Measurements from ENCODE around the gene TIMM23.
"Not testable (repeated sequence)": the region's sequence is repeated elsewhere in the genome, so short reads cannot be mapped to it uniquely, and the experiment has no call there.

Gene TIMM23

DNA sequence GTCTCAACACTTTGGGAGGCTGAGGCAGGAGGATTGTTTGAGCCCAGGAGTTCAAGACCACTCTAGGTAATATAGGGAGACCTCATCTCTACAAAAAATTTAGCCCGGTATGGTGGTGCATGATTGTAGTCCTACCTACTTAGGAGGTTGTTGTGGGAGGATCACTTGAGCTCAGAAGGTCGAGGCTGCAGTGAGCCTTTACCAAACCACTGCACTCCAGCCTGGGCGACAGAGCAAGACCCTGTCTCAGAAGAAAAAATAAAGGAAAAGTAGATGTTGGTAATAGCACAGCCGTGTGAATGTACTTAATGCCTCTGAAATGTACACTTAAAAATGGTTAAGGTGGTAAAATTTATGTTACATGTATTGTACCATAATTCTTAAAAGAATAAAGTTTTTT is 25.3 kb downstream of the TIMM23 start:
- DNase-seq (ENCODE audit: low read depth), result no peak

DNA sequence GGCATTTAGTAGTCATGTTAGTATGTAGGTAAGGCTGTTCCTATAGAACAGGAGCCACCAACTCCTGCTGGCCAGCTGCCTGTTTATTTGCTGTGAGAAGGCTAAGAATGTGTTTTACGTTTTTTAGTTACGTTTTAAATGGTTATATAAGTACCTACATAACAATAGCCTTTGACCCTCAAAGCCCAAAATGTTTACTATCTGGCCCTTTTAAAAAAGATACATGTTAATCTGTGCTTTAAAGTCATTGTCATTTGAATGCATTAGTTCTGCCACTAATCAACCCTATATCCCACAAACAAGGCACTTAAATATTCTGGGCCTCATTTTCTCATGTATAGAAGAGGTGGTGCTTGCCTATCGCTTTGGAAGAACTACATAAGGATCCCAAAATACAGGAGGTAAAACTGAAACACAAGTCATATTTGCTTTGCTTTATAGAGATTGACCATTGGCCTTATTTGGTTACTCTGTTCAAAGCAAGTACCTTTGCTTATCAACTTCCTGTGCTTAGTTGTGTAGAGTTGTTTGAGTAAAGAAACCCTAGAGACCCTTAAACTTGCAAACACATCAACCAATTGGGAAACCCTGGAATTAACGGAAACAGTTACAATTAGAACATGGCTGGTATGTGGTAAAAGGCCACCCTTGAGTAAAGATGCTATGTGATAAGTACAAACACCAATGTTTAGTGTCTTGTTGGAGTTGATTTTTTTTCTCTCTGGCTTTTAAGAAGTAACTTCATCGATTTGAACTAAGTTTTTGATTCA is 25.9 kb downstream of the TIMM23 start:
- no peak for DNase-seq (ENCODE audit: low read depth)

DNA sequence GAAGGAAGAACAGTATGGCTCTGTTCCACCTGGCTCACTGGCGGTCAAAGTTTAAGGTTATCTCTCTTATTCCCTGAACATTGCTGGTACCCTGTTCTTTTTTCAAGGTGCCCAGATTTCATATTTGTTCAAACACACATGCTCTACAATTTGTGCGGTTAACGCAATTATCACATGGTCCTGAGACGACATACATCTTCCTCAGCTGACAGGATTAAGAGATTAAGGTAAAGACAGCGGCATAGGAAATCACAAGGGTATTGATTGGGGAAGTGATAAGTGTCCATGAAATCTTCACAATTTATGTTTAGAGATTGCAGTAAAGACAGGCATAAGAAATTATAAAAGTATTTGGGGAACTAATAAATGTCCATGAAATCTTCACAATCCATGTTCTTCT is 27.7 kb downstream of the TIMM23 start:
- not testable (repeated sequence) for DNase-seq (ENCODE audit: low read depth)

DNA sequence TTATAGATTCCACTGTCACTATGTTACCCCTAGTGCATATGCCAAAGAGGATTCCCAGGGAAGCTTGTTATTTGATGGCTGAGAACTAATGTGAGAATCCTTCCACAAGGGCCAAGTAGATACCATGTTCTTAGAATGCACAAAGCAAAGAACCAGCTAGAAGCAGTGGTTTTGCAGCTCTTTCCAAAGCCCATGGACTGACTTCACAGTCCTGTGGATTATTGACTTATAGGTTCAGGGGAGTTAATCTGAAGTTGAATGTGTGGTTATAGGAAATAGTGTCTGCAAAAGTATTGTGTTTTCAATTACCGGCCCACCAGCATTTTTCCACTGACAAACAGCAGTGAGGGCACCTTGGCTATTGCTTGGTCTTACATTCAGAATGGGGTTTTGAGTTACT is 28.2 kb downstream of the TIMM23 start:
- DNase-seq (ENCODE audit: low read depth), result no peak

DNA sequence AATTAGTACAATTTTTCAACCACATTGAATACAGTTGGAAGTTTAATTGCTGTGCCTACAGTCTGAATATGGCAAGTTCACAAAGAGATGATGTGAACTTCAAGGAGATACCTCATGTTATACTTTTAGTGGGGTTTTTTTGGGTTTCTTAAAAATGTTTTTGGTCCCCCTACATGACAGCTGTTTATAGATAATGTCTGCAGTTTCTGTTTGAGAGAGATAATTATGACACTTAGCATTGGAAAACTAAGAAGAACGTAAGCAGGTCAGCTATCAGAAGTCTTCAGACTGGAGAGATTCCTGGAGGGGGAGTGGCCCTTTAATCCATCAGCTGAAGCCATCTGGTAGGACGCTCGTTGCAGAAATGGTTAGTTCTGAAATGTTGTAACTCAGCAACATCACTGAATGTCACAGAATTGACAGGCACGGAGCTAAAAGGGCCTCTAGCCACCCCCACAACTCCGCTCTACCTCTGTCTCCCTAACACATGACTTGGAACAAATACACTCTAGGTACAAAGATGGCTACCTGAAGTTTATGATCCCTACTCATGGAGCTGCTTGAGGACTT is 29.0 kb downstream of the TIMM23 start:
- DNase-seq (ENCODE audit: low read depth), result no peak

DNA sequence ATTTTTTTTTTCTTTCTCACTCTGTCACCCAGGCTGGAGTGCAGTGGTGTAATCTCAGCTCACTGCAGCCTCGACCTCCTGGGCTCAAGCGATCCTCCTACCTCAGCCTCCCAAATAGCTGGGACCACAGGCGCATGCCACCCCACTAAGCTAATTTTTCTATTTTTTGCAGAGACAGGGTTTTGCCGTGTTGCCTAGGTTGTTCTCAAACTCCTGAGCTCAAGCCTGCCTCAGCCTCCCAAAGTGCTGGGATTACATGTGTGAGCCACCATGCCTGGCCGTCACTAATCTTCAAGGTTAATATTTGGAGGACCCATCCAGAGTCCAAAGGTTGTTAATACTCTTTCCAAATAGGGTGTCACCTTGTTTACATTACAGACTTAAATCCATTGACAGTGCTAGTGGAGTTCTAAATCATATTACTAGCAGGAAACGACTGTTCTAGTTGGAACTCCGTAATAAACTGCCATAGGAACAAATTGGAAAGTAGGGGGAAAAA is 29.9 kb downstream of the TIMM23 start:
- not testable (repeated sequence) for DNase-seq (ENCODE audit: low read depth)

DNA sequence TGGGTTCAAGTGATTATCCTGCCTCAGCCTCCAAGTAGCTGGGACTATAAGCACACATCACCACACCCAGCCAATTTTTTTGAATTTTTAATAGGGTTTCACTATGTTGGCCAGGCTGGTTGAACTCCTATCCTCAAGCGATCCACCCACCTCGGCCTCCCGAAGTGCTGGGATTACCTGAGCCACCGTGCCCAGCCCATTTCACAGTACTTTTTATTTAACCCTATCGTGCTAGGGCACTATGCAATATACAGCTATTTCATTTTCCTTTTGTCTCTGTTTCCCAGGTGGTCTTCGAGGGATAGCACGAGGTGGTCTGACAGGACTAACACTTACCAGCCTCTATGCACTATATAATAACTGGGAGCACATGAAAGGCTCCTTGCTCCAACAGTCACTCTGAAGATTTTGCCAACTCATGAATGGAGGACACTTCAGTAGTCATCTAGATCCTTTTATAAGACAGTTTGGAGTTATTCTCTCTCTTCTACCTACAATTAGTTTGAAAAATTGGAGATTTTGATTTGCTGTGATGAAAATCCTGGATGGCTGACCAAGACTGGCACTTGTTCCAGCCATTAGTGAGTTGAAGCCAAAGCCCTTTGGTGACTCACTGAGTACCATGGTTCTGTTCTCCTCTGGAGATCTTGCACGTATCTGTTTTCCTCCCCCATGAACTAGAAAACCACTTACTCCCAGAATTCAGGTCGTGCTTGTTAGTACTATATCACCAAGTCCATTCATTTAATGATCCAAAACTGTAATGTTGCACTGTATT is 30.8 kb downstream of the TIMM23 start:
- DNase-seq (ENCODE audit: low read depth), result no peak

DNA sequence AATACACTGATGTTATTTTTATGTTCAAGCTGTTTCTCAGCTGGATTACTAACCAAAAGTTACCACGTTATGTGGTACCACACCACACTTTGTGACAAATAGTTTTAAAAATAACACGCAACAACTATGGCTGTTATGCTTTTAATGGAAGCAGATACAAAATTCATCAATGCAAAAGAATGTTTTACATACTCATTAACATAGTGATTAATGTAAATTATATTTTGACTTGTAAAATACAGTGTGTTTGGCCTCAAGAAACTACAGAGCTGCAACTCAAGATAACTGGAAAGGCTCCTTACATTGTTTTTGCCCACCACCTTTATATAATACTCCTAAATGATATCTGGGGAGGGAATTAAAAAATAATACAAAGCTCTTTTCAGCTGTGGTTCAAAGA is 32.7 kb downstream of the TIMM23 start:
- DNase-seq (ENCODE audit: low read depth), result no peak

DNA sequence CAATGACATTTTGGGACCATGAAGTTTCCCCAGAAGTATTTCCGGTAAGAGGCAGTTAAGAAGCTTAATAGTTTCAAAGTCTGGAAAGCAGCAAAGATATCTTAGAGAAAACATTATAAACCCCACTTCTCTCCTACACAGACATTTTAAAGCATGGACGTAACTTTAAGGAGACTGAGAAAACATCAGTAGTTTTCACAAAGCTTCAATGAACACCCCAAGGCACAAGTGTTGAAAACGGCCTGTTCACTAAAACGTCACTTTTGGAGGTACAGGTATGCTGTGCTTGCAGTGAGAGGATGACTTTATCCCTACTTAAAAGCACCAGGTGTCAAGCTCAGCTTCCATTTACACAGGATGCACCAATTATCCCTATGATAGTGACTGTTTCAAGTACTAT is 33.1 kb downstream of the TIMM23 start:
- DNase-seq (ENCODE audit: low read depth), result no peak

DNA sequence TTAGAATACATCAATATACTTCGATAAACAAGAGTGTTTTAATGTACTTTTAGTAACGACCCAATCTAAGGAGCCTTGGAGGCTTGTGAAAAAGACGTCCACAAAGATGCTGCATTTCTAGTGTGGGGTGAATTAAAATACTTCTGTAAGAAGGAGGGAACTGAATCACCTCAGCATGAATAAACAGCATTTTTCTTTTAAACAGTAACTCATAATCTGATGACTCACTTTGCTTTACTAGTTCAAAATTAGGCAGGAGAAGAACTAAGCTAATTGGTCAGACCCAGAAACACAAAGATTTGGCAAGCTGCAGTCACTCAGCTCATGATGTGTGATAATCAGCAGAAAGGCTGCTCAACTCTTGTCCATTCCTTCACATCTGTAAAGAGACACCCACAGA is 33.9 kb downstream of the TIMM23 start:
- no peak for DNase-seq (ENCODE audit: low read depth)

DNA sequence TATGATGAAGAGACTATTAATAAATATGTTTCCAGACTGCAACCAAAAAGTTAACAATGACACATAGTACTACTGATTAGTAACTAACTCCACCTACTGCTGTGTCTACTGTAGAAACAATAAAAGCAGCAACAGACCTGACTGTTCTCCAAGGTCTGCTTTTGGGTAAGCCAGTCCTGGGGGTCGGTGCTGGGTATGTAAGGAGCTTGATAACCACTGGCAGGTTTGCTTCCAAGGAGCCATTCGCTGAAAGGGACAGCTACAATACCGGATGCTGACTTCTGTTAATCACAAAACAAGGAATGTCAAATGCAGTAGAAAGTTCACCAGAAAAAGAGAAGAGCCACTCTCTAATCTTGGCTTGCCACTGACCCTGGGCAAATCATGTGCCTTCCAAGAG is 40.5 kb downstream of the TIMM23 start:
- DNase-seq (ENCODE audit: low read depth), result no peak

DNA sequence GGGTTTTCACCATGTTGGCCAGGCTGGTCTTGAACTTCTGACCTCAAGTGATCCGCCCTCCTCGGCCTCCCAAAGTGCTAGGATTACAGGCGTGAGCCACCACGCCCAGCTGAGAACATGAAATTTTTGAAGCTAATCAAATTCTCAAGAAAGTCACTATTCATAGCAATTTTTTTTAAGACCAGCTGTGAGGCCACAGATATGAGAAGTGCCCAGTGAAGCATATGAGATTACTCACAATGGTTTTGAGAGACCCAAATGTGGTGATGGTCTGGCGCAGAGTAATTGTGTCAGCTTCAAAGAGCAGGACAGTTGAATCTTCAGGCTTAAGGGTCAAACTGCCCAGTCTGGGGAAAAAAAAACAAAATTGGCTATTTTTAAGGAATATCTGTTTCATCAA is 41.9 kb downstream of the TIMM23 start:
- no peak for DNase-seq (ENCODE audit: low read depth)

DNA sequence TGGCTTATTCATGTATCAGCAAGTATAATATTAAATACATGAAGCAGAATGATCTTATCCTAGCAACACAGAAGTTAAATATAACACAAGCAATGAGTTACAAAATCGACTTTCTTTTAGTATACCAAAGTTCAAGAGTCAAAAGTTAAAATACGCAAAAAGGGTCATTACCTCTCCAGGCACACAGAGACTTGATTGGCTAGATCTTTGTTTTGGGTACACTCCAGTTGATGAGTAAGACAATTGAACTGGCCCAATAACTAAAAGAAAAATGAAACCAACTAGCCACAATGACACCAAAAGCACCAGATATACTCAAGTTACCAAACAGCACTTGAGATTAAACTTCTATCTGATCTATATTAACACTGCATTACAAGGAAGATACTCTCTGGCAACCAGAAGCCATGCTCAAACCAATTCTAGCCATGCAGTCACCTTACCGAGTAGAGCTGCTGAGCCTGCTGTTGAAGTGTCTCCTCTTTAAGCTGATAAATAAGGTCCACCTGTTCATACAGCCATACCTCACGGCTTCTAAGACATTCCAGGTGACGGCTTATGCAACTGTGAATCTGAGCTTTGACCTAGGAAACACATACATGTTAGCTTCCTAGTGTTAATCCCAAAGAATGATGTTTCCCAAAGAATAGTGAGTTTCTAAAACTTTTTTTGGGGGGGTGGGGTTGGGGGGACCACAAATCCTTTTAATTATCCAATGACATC is 42.6 kb downstream of the TIMM23 start:
- DNase-seq (ENCODE audit: low read depth), result no peak

DNA sequence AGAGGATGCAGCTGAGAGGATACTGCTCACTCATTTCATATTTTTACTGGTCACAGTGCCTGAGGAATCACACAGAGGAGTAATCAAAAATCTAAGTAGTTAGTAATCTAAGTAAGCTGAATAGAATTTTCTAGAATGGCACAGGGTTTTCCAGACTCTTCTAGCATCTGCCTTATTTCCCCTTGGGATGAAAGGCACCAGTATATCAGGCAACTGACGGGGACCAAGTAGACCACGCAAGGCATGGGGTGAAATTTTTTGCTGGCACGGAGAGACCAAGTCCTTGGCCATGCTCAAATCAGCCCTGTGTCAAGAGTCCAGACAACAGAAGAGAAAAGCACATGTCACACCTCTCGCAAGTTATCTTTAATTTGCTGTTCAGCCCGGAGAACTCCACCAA is 43.9 kb downstream of the TIMM23 start:
- no peak for DNase-seq (ENCODE audit: low read depth)

DNA sequence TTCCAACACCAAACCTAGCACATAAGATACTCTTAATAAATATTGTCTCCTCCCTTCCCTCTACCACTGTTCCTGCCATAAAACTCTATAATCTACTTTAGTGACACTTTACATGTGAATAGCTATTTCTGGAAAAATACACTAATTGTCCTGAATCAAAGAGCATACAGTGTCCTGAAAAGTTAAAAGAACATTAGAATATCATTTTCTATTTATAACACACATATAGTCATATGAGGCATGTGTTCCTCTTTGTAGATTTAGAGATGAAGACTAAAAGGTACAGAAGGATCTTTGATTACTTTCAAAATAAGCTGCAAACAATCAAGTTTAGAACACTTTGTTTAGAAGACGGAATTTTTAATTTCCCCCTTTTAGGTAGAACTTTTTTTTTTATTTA is 44.5 kb downstream of the TIMM23 start:
- no peak for DNase-seq (ENCODE audit: low read depth)

DNA sequence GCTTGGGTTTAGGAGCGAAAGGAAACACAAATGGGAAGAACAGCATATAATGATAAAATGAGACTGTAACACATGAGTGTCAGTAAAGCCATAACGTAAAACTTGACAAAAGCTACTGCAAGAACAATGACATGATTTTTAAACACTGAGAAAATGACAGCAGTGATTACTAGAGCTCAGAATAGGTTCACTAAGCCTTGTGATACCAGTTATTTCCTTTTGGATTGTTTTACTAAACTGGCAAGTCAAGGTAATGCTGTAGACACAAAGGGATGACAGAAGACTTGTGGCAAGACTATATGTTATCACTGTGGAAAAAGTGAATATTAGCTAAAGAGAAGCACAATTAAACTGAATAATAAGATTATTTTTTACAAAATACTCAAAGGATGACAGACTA is 45.4 kb downstream of the TIMM23 start:
- no peak for DNase-seq (ENCODE audit: low read depth)

DNA sequence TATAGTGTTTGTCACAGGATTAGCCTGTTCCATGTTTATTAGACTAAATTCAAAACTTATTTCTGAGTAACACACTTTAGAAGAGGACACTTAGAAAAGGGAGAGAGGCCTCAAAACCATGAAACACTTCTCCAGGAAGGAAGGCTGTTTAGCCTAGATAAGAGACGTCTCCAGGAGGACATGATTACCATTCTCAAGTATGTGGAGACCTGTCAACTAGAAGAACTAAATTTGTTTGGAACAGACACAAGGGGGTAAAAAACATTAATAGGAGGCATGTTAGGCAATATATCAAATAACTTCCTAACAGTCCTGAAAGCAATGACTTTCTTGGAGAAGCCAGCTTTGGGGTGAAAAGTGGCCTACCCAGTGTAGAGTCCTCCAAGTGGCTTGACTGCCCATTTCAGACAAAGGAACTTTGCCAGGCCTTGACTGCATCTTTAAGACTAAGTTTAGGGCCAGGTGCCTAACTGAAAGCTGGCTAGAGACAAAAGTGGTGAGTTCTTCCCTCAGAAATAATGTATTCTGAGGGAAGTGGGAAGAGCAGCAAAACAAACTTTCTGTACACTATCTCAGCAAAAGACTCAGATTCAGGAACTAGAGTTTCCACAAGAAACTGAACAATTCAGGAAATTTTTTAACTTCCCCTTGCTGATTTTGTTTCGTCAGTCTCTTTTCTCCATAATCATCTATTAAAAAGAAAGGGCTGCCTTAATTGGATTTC is 46.3 kb downstream of the TIMM23 start:
- no peak for DNase-seq (ENCODE audit: low read depth)

DNA sequence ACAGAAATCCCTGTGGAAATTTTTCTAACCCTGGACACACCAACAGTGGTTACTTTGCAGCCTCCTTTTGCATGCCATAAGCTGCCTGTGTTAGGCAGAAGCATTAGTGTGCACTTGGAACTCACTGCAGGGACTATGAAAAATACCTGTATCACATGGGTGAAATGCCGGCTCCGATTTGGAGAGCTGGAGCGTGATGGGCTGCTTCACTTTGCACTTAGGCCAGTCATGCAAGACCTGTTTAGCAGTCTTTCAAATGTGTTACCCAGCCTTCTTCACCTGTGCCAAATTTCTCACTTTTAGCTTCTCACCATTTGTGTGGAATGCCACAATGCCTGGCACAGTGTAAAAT is 46.9 kb downstream of the TIMM23 start:
- DNase-seq (ENCODE audit: low read depth), result no peak

DNA sequence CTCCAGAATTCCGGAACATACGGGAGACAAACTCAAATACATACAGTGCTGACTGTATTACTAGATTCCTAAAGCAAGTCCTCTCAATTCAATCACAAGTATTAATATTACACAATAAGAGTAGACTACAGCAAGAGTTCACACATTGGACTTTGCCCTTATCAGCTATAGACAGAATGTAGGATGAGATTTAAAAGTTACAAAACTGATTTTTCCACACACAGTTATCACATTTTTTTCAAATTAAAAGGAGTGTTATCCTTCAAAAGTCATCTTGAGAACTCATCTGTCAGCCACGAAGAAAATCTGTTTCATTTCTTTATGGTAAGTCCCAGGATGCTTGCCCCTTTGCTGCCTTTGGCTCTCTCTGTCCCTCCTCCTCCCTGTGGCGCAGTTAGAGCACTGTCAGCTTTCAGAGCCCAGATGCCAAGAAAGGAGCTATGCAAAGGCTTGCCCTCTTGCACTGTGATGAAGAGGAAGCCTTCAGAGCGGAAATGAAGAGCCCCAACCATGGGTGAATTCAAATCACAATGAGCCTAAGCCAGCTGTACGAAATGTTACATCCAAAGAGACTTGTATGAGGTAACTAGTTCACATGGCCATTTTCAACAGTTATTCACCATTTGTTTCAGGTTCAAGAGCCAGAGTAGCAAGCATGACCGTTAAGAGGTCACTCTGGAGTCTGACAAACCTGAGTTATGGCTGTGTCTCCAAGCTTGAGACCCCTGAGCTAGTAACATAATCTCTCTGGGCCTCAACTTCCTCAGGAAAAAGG is 47.5 kb downstream of the TIMM23 start:
- no peak for DNase-seq (ENCODE audit: low read depth)

DNA sequence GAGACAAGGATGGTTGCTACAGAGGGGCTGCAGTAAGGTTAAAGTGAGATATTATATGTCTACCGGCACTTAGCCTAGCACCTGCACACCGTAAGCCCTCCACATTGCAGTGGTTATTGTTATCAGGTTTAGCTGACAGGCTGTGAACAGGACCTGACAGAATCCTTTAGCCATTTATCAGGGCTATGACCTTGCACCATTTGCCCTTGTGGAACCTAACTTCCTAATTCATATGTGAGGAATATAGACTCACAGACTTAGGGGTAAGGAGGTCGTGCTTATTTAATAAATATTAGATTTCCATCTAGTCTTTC is 48.0 kb downstream of the TIMM23 start:
- DNase-seq (ENCODE audit: low read depth), result no peak

DNA sequence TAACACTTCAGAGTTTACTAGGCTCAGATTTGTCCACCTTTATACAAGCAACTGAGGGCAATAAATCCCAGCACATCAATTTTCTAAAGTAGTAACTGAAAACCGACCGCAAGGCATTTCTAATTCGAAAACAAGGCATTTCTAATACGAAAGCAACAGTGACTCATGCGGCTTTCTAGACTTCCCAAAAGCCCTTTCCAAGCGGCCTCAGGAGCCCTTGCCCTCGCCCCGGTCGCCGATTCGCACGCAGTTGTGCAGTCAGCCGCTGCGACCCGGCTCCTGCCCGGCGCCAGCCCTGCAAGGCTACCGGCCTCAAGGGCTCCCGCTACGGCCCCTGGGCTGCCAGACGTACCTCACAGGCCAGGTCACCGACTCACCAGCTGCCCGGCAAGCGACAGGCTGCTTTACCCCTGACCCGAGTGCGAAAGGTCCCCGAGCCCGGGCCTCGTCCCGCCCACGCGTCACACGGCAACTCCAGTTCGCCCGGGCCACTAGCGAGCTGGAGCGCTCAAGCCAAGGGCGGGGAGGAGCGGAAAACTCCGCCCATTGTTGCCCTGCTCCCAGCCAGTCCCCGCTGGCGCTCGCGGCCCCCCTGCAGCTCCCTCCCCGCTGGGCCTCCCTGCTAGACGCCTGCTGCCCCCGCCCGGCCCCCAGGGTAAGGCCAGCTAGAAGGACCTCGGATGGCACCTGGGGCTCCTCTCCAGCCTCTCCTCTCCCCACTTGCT is 50.9 kb downstream of the TIMM23 start:
- peak; percentile 82 for DNase-seq (ENCODE audit: low read depth)

Data from activated T-cell treated with anti-CD3 and anti-CD28 coated beads for 48 hours (primary cell).